ENCODE data around the gene PSD.
A peak's percentile ranks its signal among the peaks of the same experiment; 100 is the strongest.

PSD gene

DNA sequence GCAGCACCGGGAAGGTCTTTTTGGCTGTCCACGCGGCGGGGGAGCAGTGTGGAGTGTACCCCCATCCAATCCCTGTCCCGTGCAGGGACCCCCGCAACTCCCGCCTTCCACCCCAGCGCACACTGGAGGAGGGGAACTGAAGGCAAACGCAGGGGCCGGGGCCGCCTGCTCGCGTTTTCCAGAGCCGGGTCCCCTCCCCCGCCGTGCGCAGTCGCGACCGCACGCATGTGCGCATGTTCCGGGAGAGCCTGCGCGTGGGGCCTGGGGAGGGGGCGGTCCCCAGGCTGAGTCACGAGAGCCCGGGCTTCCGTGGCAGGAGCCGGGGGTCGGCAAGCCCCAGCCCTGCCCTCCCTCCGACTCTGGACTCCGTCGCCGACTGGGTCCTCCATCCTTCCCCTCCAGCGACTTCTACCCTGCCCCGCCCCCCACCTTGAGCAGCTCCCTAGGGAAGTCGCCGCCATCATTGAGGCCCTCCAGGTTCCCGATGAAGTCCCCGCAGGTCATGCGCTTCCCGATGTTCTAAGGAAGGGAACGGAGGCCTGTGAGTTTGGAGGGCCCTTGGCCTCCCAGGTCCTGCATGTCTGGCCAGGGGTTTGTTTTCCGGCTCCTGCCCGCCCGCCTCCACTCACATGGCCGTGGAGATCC is 8.0 kb downstream of the PSD start (continued):
- TF ChIP-seq, protein P1, sequence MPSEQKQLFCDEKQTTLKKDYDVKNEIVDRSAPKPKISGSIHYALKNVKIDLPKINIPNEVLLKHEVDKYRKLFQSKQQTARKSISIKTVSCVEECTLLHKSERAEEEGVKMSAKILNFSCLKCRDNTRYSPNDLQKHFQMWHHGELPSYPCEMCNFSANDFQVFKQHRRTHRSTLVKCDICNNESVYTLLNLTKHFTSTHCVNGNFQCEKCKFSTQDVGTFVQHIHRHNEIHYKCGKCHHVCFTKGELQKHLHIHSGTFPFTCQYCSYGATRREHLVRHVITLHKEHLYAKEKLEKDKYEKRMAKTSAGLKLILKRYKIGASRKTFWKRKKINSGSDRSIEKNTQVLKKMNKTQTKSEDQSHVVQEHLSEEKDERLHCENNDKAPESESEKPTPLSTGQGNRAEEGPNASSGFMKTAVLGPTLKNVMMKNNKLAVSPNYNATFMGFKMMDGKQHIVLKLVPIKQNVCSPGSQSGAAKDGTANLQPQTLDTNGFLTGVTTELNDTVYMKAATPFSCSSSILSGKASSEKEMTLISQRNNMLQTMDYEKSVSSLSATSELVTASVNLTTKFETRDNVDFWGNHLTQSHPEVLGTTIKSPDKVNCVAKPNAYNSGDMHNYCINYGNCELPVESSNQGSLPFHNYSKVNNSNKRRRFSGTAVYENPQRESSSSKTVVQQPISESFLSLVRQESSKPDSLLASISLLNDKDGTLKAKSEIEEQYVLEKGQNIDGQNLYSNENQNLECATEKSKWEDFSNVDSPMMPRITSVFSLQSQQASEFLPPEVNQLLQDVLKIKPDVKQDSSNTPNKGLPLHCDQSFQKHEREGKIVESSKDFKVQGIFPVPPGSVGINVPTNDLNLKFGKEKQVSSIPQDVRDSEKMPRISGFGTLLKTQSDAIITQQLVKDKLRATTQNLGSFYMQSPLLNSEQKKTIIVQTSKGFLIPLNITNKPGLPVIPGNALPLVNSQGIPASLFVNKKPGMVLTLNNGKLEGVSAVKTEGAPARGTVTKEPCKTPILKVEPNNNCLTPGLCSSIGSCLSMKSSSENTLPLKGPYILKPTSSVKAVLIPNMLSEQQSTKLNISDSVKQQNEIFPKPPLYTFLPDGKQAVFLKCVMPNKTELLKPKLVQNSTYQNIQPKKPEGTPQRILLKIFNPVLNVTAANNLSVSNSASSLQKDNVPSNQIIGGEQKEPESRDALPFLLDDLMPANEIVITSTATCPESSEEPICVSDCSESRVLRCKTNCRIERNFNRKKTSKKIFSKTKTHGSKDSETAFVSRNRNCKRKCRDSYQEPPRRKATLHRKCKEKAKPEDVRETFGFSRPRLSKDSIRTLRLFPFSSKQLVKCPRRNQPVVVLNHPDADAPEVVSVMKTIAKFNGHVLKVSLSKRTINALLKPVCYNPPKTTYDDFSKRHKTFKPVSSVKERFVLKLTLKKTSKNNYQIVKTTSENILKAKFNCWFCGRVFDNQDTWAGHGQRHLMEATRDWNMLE (tag by site-specific recombination; conservative IDR thresholded peaks at IDR 0.05; ENCODE audit: low read depth), result no peak

DNA sequence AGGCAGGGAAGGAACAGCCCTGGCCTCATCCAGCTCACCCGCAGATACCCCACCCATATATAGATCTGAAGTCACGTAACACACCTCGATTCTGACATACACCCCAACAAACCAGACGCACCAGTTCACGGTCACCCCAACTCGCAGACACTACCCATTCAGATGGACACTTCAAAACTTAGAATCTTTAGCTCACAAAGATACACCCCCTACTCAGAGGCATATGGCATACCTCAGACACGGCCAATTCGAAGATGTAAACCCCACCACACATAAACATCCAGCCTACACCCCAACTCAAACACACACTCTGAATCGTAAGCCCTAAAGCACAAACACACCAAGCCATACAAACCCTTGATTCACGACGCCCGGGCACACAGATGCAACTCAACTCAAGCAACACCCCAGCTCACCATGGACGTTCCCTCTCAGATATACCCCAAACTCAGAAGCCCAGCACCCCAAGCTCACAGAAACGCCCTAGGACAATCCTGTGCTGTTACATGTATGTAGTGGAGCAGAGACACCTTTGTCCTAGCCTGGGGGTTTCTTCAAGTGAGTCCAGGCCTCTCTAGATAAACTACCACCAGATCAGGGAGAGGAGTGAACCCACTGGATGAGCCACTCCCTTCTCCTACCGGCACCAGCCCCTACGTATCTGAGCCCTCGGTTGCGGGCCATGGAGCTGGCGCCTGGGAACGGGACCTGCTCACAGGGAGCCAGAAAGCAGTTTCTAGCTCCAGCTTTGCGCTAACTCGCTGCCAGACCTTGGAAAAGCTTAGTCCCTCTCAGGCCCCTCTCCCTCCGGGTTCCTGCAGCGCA is 8.8 kb downstream of the PSD start:
- Histone ChIP-seq H3K9me3 (ENCODE audit: control insufficient read depth, insufficient read depth, low read depth, low read length) (no peaks in the 10 kb centered on the region), H3K36me3 (ENCODE audit: control insufficient read depth in 2 of 2, insufficient read depth in 1 of 2, low read length in 2 of 2) (no peaks in the 10 kb centered on the region), H3K27ac (ENCODE audit: extremely low read depth, low read depth, low read length) (no peak overlapping the region), H3K4me1 (ENCODE audit: control insufficient read depth, insufficient read depth, low read length) (no peaks in the 10 kb centered on the region; the same call in 1 of the 2 replicates), H3K4me3 (ENCODE audit: low read depth, low read length) (no peak overlapping the region)
- TF ChIP-seq ZNF394 (tag by site-specific recombination; IDR thresholded peaks at IDR 0.05; ENCODE audit: borderline replicate concordance) (no peak), ZNF600 (tag by site-specific recombination; IDR thresholded peaks at IDR 0.05) (0 out of 2 replicates have a peak, but pooled peaks have one; percentile 10), ZSCAN18 (tag by site-specific recombination; IDR thresholded peaks at IDR 0.05) (no peak), ZNF548 (tag by site-specific recombination; IDR thresholded peaks at IDR 0.05) (no peak), HOXA7 (CRISPR knock-in tag; IDR thresholded peaks at IDR 0.05; ENCODE audit: borderline replicate concordance) (no peak), ZNF664 (tag by site-specific recombination; IDR thresholded peaks at IDR 0.05) (no peak), ZBTB6 (tag by site-specific recombination; IDR thresholded peaks at IDR 0.05) (0 out of 2 replicates have a peak, but pooled peaks have one; percentile 31), ZBTB10 (tag by site-specific recombination; IDR thresholded peaks at IDR 0.05) (0 out of 2 replicates have a peak, but pooled peaks have one; percentile 52), SP3 (tag by site-specific recombination; IDR thresholded peaks at IDR 0.05) (0 out of 2 replicates have a peak, but pooled peaks have one; percentile 11)
- ChIA-PET CTCF (interaction anchor here (0.6 to 4.5 kb wide), 4 partner anchors 8 to 180 kb away, joined by 3 to 28 read pairs (median 4); partner anchors contain the start of gene NFKB2), POLR2A (interaction anchor here (1.0 to 1.3 kb wide), 2 partner anchors 11 kb away, joined by 3 to 4 read pairs; no protein-coding TSS in a partner anchor)

All from HEK293 (cell line).